HL-60 (cell line): ENCODE data around the gene CCNJL.

Experiments
- CTCF ChIP-seq: IDR thresholded peaks from one replicate; pipeline ENCODE4 v1.5.1; 2011; ENCODE audit warnings: low read length, control low read depth, inconsistent platforms; ENCODE audit not compliant: insufficient read depth
- POLR2AphosphoS5 ChIP-seq: IDR thresholded peaks from 2 replicates; pipeline ENCODE4 v1.6.1; 2012; ENCODE audit warnings: low read depth

GRCh38 chr5:160278343-160278742 lies 34.0 kb downstream of the CCNJL start:
- TF ChIP-seq CTCF (no peak), POLR2AphosphoS5 (no peak)
